Peyer's patch (tissue), 4 donors: ENCODE data around the gene ST6GALNAC4. TPM values are rescaled to one million over a fixed set of nuclear protein-coding genes. Genes with fewer than 3 reads are reported as not detected.
"Not testable (repeated sequence)": the region's sequence is repeated elsewhere in the genome, so short reads cannot be mapped to it uniquely, and the experiment has no call there.

Experiments used
- DNase-seq, 3 donors: peaks; one replicate each; pipeline ENCODE4 v3.0.0-alpha.2; 2017 to 2019
- H3K27ac ChIP-seq, 4 donors: fragments of 200-600 bp; sonication (generic); one replicate each; pipeline ENCODE4 v1.5.1; 2016 to 2019
- H3K27me3 ChIP-seq, 2 donors: fragments of 200-600 bp; sonication (generic); one replicate each; pipeline ENCODE4 v1.5.1; 2019
- H3K36me3 ChIP-seq, 3 donors: fragments of 200-600 bp; sonication (generic); one replicate each; pipeline ENCODE4 v1.5.1; 2016 to 2019
- H3K4me1 ChIP-seq, 4 donors: fragments of 200-600 bp; sonication (generic); one replicate each; pipeline ENCODE4 v1.5.1; 2016 to 2019
- H3K4me3 ChIP-seq, 4 donors: fragments of 200-600 bp; sonication (generic); 1 replicate in 3 of 4; 2 replicates in 1 of 4; pipeline ENCODE4 v1.5.1; 2016 to 2019; ENCODE audit warnings: mild to moderate bottlenecking in 1 of 4
- H3K9me3 ChIP-seq, 4 donors: fragments of 200-600 bp; sonication (generic); one replicate each; pipeline ENCODE4 v1.5.1; 2016 to 2019; ENCODE audit warnings: mild to moderate bottlenecking in 1 of 4
- CTCF ChIP-seq, 6 experiments: fragments of 450-650 bp in 4 of 6; fragments of 200-600 bp in 2 of 6; sonication (generic) in 1 of 6; IDR thresholded peaks; one replicate each; pipeline ENCODE4 v1.5.1; 2017 to 2019; ENCODE audit warnings: antibody characterized with exemption in 6 of 6, mild to moderate bottlenecking in 3 of 6, moderate library complexity in 1 of 6
- POLR2A ChIP-seq, 2 donors: fragments of 450-650 bp; IDR thresholded peaks; one replicate each; pipeline ENCODE4 v1.5.1; 2017; ENCODE audit warnings: antibody characterized with exemption in 2 of 2, mild to moderate bottlenecking in 2 of 2, moderate library complexity in 2 of 2
- total RNA-seq, 4 donors: library from RNA; depleted of rRNA; stranded (reverse); fragments of >200 nt; gene quantifications; one replicate each; pipeline ENCODE4 v1.1.0, GENCODE V29; 2016

Gene ST6GALNAC4
- total RNA-seq, 4 donors from 2014 or later = 39.9 to 119 (median 46.7) TPM

GRCh38 chr9:127884976-127885490 is 31.8 kb downstream of the ST6GALNAC4 start:
- DNase-seq = no peak
- TF ChIP-seq CTCF (IDR thresholded peaks at IDR 0.05) (no peak), POLR2A (IDR thresholded peaks at IDR 0.05) (no peak)
- Histone ChIP-seq H3K9me3 (no peaks in the 10 kb centered on the region), H3K27me3 (no peaks in the 10 kb centered on the region), H3K36me3 (peaks cover 0 to 27% (median 0%) of the 10 kb centered on the region in 3 donors), H3K27ac (no peak overlapping the region), H3K4me3 (no peak overlapping the region), H3K4me1 (no peaks in the 10 kb centered on the region)

- no peak overlapping the region for H3K27ac ChIP-seq
- no peaks in the 10 kb centered on the region for H3K9me3 ChIP-seq
- H3K27me3 ChIP-seq = no peaks in the 10 kb centered on the region
- H3K4me3 ChIP-seq = no peak overlapping the region
- DNase-seq = no peak
- TF ChIP-seq POLR2A (IDR thresholded peaks at IDR 0.05) (no peak), CTCF (IDR thresholded peaks at IDR 0.05) (no peak)
- no peaks in the 10 kb centered on the region for H3K4me1 ChIP-seq
- peaks cover 0 to 22% (median 0%) of the 10 kb centered on the region in 3 donors for H3K36me3 ChIP-seq
These were observed 32.4 kb downstream of the ST6GALNAC4 start for GRCh38 chr9:127884427-127884911.

- DNase-seq = no peak
- TF ChIP-seq POLR2A (IDR thresholded peaks at IDR 0.05) (no peak), CTCF (IDR thresholded peaks at IDR 0.05) (no peak)
- peaks cover 0 to 22% (median 0%) of the 10 kb centered on the region in 3 donors for H3K36me3 ChIP-seq
- H3K27me3 ChIP-seq = no peaks in the 10 kb centered on the region
- H3K9me3 ChIP-seq = no peaks in the 10 kb centered on the region
- H3K27ac ChIP-seq = no peak overlapping the region
- H3K4me3 ChIP-seq = no peak overlapping the region
- no peaks in the 10 kb centered on the region for H3K4me1 ChIP-seq
These were observed 32.9 kb downstream of the ST6GALNAC4 start for GRCh38 chr9:127883959-127884358.

- H3K9me3 ChIP-seq = not testable (repeated sequence)
These were observed 35.1 kb downstream of the ST6GALNAC4 start for GRCh38 chr9:127881715-127882114.

GRCh38 chr9:127880143-127880542 is 36.7 kb downstream of the ST6GALNAC4 start:
- Histone ChIP-seq H3K9me3 (no peaks in the 10 kb centered on the region), H3K27me3 (no peaks in the 10 kb centered on the region), H3K4me3 (no peak overlapping the region), H3K4me1 (peaks cover 0 to 31% (median 0%) of the 10 kb centered on the region in 4 donors), H3K36me3 (no peaks in the 10 kb centered on the region), H3K27ac (no peak overlapping the region)
- TF ChIP-seq CTCF (IDR thresholded peaks at IDR 0.05) (no peak), POLR2A (IDR thresholded peaks at IDR 0.05) (no peak)
- no peak for DNase-seq

More at GRCh38 chr9:127881715-127882114, 35.1 kb downstream of the ST6GALNAC4 start:
- H3K4me3 ChIP-seq, H3K27me3 ChIP-seq, DNase-seq, H3K27ac ChIP-seq, H3K36me3 ChIP-seq: not testable (repeated sequence)
- peaks cover 0 to 18% (median 0%) of the 10 kb centered on the region in 4 donors for H3K4me1 ChIP-seq

- H3K27ac ChIP-seq = no peak overlapping the region
- TF ChIP-seq POLR2A (IDR thresholded peaks at IDR 0.05) (no peak), CTCF (IDR thresholded peaks at IDR 0.05) (no peak)
- H3K9me3 ChIP-seq = no peaks in the 10 kb centered on the region
- no peak overlapping the region for H3K4me3 ChIP-seq
- no peaks in the 10 kb centered on the region for H3K27me3 ChIP-seq
- no peak for DNase-seq
- H3K4me1 ChIP-seq = peaks cover 0 to 41% (median 0%) of the 10 kb centered on the region in 4 donors
- no peaks in the 10 kb centered on the region for H3K36me3 ChIP-seq
These were observed 38.0 kb downstream of the ST6GALNAC4 start for GRCh38 chr9:127878652-127879390.
